ENCODE measurements around the gene DPM2.

GRCh38 chr9:127916720-127917581 lies 20.7 kb downstream of the DPM2 start, which contains the start of gene ST6GALNAC4:
- TF ChIP-seq CTCF (IDR thresholded peaks at IDR 0.05) (no peak), POLR2A (IDR thresholded peaks at IDR 0.05) (peak in 2 of 3 donors; percentile 52 to 69)

Measured in body of pancreas (tissue), 4 donors.